HG02623 (cell line): ENCODE results near the gene USP53.
"Not testable (repeated sequence)": the region's sequence is repeated elsewhere in the genome, so short reads cannot be mapped to it uniquely, and the experiment has no call there.

Source experiments
- ATAC-seq: cut with Tn5 transposase; IDR thresholded peaks from one replicate; pipeline ENCODE4 v1.9.1; 2021; ENCODE audit warnings: moderate library complexity; ENCODE audit not compliant: unreplicated experiment

The USP53 gene

GRCh38 chr4:119227690-119228089 is 15.2 kb downstream of the USP53 start:
- no peak for ATAC-seq

- no peak for ATAC-seq
Measured at GRCh38 chr4:119228406-119228805, 15.9 kb downstream of the USP53 start.

- no peak for ATAC-seq
Measured at GRCh38 chr4:119229908-119230687, 17.6 kb downstream of the USP53 start.

GRCh38 chr4:119231491-119231890 is 19.0 kb downstream of the USP53 start:
- ATAC-seq = no peak

GRCh38 chr4:119232286-119232685 is 19.8 kb downstream of the USP53 start:
- no peak for ATAC-seq

GRCh38 chr4:119233191-119233590 is 20.7 kb downstream of the USP53 start:
- no peak for ATAC-seq

GRCh38 chr4:119233750-119234149 is 21.2 kb downstream of the USP53 start:
- ATAC-seq = no peak

GRCh38 chr4:119237201-119237600 is 24.7 kb downstream of the USP53 start:
- no peak for ATAC-seq

GRCh38 chr4:119237642-119238041 is 25.1 kb downstream of the USP53 start:
- ATAC-seq = no peak

GRCh38 chr4:119238068-119238722 is 25.7 kb downstream of the USP53 start:
- ATAC-seq = peak; percentile 96

- no peak for ATAC-seq
Measured at GRCh38 chr4:119240128-119240527, 27.6 kb downstream of the USP53 start.

- no peak for ATAC-seq
Measured at GRCh38 chr4:119240568-119240967, 28.1 kb downstream of the USP53 start.

GRCh38 chr4:119242417-119242816 is 29.9 kb downstream of the USP53 start:
- ATAC-seq = no peak

GRCh38 chr4:119243868-119244267 is 31.4 kb downstream of the USP53 start:
- ATAC-seq = no peak

GRCh38 chr4:119244344-119244743 is 31.8 kb downstream of the USP53 start:
- no peak for ATAC-seq

- ATAC-seq = no peak
Measured at GRCh38 chr4:119244832-119245231, 32.3 kb downstream of the USP53 start.

GRCh38 chr4:119246177-119246733 is 33.7 kb downstream of the USP53 start:
- no peak for ATAC-seq

GRCh38 chr4:119251037-119251436 is 38.5 kb downstream of the USP53 start:
- not testable (repeated sequence) for ATAC-seq

GRCh38 chr4:119255223-119255622 is 42.7 kb downstream of the USP53 start:
- ATAC-seq = not testable (repeated sequence)

GRCh38 chr4:119260528-119260927 is 48.0 kb downstream of the USP53 start:
- ATAC-seq = no peak

- no peak for ATAC-seq
Measured at GRCh38 chr4:119261986-119262385, 49.5 kb downstream of the USP53 start.

GRCh38 chr4:119264743-119265142 is 52.2 kb downstream of the USP53 start:
- no peak for ATAC-seq
